Memory B cell (primary cell): ENCODE results near the gene METRNL.

Source experiments
- ATAC-seq: fragments of 150-1000 bp; cut with Tn5 transposase; 2 replicates; pipeline ENCODE4 v1.10.0; 2021; ENCODE audit warnings: low read depth, mild to moderate bottlenecking, moderate library complexity
- DNase-seq, 2 donors: peaks; one replicate each; pipeline ENCODE4 v3.0.0; 2022; ENCODE audit warnings: low spot score in 2 of 2
- H3K27ac Mint-ChIP-seq: one replicate; pipeline ENCODE4 v1.8.0; 2022; ENCODE audit warnings: mild to moderate bottlenecking, moderate library complexity, mixed read lengths
- H3K27me3 Mint-ChIP-seq: one replicate; pipeline ENCODE4 v1.8.0; 2022; ENCODE audit warnings: mixed read lengths
- H3K36me3 Mint-ChIP-seq: one replicate; pipeline ENCODE4 v1.8.0; 2022; ENCODE audit warnings: mild to moderate bottlenecking, mixed read lengths
- H3K4me1 Mint-ChIP-seq: one replicate; pipeline ENCODE4 v1.8.0; 2022; ENCODE audit warnings: mixed read lengths
- H3K4me3 Mint-ChIP-seq: one replicate; pipeline ENCODE4 v1.8.0; 2022; ENCODE audit warnings: mild to moderate bottlenecking, moderate library complexity, mixed read lengths
- H3K9me3 Mint-ChIP-seq: one replicate; pipeline ENCODE4 v1.8.0; 2022; ENCODE audit warnings: mixed read lengths

METRNL gene

DNA sequence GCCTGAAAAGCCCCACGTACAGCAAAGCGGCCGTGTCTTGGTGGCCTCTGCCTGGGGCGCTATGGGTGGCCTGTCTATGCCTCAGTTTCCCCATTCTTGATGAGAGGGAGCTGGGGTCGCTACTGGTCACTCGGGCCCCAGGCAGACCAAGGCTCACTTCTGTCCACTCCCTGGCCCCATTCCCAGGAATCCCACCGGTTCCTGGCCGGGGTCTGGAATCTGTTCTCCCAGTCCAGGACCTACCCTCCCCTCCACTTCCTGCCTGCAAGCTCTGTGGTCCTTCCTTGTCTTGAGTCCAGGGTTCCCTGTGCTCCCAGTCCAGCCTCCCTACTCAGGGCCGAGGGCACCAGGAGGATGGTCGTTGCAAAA is 24.5 kb downstream of the METRNL start:
- Mint-ChIP-seq H3K27ac (no peak overlapping the region), H3K27me3 (peaks cover 13% of the 10 kb centered on the region), H3K4me1 (peaks cover 15% of the 10 kb centered on the region), H3K4me3 (peak overlapping the region; percentile 58), H3K9me3 (no peaks in the 10 kb centered on the region), H3K36me3 (no peaks in the 10 kb centered on the region)
- ATAC-seq (no peak), DNase-seq (no peak)

DNA sequence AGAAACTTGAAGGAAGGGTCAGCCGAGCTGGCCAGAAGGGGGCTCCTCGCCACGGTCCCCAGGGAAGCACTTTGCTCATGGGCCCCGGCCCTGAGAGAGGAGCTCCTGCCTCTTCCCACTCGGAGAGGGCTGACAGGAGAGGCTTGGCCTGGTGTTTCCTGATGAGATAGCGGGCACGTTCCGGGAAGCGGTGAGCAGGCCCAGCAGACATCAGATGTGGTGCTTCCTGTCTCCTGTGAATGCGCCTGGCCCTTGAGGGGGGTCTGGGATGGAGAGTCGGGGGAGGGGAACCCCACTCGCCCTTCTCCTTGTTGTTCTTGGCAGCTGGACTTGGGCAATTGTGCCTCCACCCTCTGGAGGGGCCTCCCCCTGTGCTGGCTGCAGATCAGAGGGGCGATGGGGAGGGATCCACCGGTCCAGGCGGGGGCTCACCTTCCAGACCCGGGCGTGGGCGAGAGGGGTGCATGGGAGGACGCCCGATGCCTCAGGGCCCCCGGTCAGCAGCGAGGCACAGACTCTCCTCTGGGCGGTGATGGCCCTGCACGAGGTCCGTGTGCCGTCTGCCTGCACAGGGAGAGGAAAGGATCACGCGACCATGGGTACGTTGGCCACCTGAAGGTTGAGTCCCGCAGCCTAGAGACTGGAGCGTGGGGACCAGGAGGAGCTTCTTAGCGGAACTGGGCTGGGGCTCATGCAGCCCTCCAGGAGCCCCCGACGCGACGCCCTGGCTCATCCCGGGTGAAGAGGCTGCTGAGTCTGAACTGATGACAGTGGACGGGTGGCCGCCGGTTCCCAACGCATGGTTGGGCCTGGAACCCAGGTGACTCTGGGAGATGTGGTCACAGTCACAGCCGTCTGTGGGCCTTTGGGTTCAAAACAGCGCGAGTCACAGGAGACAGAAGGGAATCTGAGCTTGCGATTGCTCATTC is 25.4 kb downstream of the METRNL start:
- Mint-ChIP-seq H3K27me3 (peaks cover 16% of the 10 kb centered on the region), H3K36me3 (no peaks in the 10 kb centered on the region), H3K4me3 (no peak overlapping the region), H3K27ac (no peak overlapping the region), H3K9me3 (no peaks in the 10 kb centered on the region), H3K4me1 (peaks cover 12% of the 10 kb centered on the region)
- DNase-seq = no peak
- ATAC-seq = no peak

DNA sequence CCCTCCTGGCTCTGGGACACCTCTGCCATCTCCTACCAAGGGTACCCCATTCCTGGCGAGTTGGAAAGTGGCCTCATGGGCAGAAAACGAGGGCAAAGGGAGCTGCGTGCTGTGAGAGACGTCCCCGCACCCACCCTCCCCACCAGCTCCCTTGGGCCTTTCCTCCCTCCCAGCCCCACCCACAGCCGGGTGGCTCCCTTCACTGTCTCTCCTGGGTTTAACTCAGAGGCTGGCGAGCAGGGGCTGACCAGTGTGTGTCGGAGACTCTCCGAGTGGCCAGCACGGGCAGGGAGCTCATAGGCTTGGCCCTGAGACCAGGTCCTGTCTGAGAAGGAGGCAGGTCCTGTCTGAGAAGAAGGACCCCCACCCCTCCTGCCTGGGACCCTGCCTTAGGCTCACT is 26.1 kb downstream of the METRNL start:
- Mint-ChIP-seq H3K4me3 (no peak overlapping the region), H3K27me3 (peaks cover 19% of the 10 kb centered on the region), H3K9me3 (no peaks in the 10 kb centered on the region), H3K4me1 (peaks cover 11% of the 10 kb centered on the region), H3K36me3 (no peaks in the 10 kb centered on the region), H3K27ac (no peak overlapping the region)
- ATAC-seq = no peak
- no peak for DNase-seq

DNA sequence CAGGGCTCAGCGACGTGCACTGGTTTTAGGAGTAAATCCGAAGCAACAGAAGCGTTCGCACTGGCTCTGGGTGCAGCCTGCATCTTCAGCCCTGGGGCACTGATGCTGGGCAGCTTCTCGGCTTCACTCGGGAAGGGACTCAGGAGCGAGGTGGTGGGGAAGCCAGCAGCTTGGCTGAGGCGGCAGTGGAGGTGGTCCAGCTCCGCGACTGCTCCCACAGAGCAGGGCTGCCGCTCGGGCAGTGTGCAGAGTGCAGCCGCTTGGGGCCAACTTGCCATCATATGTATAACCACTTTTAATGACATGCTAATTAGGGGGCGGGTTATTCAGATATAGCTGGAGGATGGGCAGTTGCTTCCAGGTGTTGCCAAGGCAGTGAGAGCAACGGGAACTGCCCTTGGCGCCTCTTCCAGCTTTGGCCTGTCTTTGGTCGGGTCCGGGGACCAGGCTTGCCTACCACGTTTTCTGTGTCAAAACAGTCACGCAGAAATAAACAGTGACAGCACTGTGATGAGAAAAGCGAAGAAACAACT is 26.7 kb downstream of the METRNL start:
- peaks cover 19% of the 10 kb centered on the region for H3K27me3 Mint-ChIP-seq
- DNase-seq (no peak), ATAC-seq (no peak)
- H3K27ac Mint-ChIP-seq = no peak overlapping the region
- no peaks in the 10 kb centered on the region for H3K9me3 Mint-ChIP-seq
- peaks cover 7% of the 10 kb centered on the region for H3K4me1 Mint-ChIP-seq
- H3K4me3 Mint-ChIP-seq = no peak overlapping the region
- no peaks in the 10 kb centered on the region for H3K36me3 Mint-ChIP-seq

DNA sequence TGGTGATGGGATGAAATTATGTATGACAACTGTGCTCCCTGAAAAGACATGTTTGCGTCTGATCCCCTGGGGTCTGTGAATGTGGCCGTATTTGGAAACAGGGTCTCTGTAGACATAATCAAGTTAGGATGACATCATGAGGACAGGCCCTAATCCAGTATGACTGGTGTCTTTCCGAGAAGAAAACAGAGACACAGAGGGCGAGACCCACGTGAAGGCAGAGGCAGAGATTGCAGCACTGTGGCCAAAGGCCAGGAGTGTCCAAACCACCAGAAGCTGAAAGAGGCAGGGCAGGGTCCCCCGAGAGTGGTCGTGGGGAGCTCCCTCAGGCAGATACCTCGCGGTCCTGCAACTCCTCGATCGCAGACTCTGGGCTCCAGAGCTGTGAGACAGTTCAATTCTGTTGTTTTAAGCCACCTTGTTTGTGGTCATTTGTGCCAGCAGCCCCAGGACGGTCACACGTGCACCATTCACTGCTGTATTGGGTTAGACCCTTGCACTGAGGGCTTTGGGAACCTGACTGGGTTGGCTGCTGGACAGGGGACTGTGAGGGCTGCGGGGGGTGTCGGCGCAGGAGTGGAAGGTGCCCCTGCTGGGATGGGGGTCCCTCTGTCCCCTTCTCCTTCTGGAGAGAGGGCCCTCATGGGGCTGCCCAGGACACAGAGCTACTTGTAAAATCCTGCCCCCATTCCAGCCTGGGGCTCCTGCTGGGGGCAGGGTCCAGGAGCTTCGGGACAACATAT is 27.7 kb downstream of the METRNL start:
- peaks cover 4% of the 10 kb centered on the region for H3K4me1 Mint-ChIP-seq
- H3K27me3 Mint-ChIP-seq = peaks cover 17% of the 10 kb centered on the region
- no peak overlapping the region for H3K4me3 Mint-ChIP-seq
- no peaks in the 10 kb centered on the region for H3K9me3 Mint-ChIP-seq
- DNase-seq = no peak
- no peaks in the 10 kb centered on the region for H3K36me3 Mint-ChIP-seq
- no peak for ATAC-seq
- no peak overlapping the region for H3K27ac Mint-ChIP-seq

DNA sequence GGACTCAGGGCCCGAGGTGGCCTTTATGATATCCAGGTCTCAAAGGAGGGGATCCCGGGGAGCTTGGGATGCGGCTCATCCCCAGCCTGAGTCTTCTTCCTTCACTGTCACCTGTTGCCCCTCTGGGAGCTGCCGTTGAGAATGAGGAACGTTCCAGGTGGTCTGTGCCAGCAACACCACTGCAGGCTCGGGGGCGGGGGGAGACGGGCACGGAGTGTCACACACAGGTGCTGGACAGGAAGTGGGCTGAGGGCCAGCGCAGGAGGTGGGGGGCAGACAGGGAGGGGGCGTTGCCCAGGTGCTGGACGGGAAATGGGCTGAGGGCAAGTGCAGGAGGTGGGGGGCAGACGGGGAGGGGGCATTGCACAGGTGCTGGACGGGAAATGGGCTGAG is 28.2 kb downstream of the METRNL start:
- no peak for DNase-seq
- H3K27ac Mint-ChIP-seq = no peak overlapping the region
- H3K9me3 Mint-ChIP-seq = no peaks in the 10 kb centered on the region
- no peak overlapping the region for H3K4me3 Mint-ChIP-seq
- H3K4me1 Mint-ChIP-seq = peaks cover 4% of the 10 kb centered on the region
- no peak for ATAC-seq
- H3K27me3 Mint-ChIP-seq = peaks cover 17% of the 10 kb centered on the region
- no peaks in the 10 kb centered on the region for H3K36me3 Mint-ChIP-seq

DNA sequence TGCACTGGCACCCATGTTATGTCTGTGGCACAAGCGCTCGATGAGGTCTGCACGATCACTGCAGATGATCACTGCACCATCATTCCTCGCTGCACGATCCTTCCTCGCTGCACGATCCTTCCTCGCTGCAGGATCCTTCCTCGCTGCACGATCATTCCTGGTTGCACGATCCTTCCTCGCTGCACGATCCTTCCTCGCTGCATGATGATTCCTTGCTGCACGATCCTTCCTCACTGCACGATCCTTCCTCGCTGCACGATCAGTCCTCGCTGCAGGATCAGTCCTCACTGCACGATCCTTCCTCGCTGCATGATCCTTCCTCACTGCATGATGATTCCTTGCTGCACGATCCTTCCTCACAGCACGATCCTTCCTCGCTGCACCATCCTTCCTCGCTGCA is 29.3 kb downstream of the METRNL start:
- Mint-ChIP-seq H3K4me1 (peaks cover 4% of the 10 kb centered on the region), H3K4me3 (no peak overlapping the region), H3K27me3 (peaks cover 18% of the 10 kb centered on the region), H3K9me3 (no peaks in the 10 kb centered on the region), H3K27ac (no peak overlapping the region), H3K36me3 (no peaks in the 10 kb centered on the region)
- ATAC-seq (no peak), DNase-seq (no peak)

DNA sequence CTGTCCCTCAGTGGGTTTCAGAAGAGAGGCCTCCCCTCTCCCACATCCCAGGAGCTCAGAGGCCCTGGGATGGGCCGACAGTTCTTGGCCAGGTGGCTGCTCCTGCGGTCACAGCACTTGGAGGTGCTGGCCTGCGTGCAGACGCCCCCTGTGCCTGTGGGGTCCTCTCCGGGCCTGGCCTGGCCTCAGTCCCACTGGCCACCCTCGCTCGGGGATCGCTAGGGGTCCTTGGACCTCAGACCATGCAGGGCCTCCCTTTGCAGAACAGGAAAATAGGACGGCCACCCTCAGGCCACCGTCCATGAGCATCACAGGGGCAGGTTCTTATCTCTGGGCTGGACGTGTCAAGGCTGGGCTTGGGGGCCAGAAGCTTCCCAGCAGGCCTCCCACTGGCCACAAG is 30.0 kb downstream of the METRNL start:
- DNase-seq (no peak), ATAC-seq (no peak)
- peaks cover 17% of the 10 kb centered on the region for H3K27me3 Mint-ChIP-seq
- no peaks in the 10 kb centered on the region for H3K36me3 Mint-ChIP-seq
- no peaks in the 10 kb centered on the region for H3K4me1 Mint-ChIP-seq
- H3K4me3 Mint-ChIP-seq = no peak overlapping the region
- H3K27ac Mint-ChIP-seq = no peak overlapping the region
- no peaks in the 10 kb centered on the region for H3K9me3 Mint-ChIP-seq

DNA sequence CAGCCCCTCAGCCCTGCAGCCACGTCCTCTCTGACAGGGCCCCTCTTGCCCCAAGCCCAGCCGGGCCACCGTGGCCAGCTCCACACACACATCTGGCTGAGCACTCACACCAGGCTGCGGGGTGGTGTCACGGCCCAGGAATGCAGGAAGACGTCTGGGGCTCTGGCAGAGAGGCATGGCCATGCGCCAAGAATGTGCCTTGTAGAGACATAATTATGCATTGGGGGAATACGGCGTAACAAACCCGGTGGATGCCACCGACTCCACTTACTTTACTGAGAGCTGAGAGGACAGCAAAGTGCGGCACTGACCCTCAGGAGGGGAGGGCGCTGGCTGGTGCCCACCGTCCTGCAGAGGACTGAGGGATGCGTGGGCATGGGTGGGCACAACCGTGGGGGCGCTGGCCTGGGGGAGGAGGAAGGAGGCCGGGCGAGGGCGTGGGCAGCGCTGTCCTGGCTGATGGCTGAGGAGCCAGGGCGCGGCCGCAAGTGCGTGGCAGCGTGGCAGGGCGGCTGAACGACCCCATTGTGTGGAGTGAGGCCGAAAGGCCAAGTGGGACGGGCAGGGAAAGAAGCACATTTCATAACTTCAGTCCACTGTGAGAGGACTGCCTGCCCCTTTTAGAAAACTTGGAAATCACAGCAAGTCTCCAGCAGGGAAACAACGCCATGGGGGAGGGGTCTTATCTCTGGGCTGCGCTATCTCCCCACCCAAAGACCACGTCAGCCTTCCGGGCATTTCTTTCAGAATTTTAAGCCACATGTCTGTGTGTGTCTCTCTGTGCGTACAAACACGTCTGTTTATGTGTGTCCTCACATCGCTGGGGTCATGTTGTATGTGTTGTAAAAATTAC is 30.6 kb downstream of the METRNL start:
- Mint-ChIP-seq H3K9me3 (no peaks in the 10 kb centered on the region), H3K36me3 (no peaks in the 10 kb centered on the region), H3K27me3 (peaks cover 15% of the 10 kb centered on the region), H3K4me3 (no peak overlapping the region), H3K27ac (no peak overlapping the region), H3K4me1 (no peaks in the 10 kb centered on the region)
- ATAC-seq = no peak
- no peak for DNase-seq

DNA sequence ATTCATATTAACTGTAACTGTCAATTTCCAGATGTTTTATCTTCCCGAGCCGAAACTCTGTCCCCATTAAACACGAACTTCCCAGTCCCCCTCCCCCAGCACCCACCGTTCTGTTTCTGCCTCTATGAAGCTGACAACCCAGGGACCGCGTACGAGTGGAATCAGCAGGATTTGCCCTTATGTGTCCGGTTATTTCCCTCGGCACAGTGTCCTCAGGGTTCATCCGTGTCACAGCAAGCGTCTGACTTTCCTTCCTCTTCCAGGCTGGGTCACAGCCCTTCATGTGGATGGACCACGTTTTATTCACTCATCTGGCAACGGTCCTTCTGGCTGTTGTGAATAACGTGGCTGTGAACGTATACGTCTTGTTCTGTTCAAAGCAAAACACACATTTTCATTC is 31.3 kb downstream of the METRNL start:
- Mint-ChIP-seq H3K9me3 (no peaks in the 10 kb centered on the region), H3K27ac (no peak overlapping the region), H3K27me3 (peaks cover 20% of the 10 kb centered on the region), H3K36me3 (no peaks in the 10 kb centered on the region), H3K4me3 (no peak overlapping the region), H3K4me1 (no peaks in the 10 kb centered on the region)
- ATAC-seq = no peak
- no peak for DNase-seq

DNA sequence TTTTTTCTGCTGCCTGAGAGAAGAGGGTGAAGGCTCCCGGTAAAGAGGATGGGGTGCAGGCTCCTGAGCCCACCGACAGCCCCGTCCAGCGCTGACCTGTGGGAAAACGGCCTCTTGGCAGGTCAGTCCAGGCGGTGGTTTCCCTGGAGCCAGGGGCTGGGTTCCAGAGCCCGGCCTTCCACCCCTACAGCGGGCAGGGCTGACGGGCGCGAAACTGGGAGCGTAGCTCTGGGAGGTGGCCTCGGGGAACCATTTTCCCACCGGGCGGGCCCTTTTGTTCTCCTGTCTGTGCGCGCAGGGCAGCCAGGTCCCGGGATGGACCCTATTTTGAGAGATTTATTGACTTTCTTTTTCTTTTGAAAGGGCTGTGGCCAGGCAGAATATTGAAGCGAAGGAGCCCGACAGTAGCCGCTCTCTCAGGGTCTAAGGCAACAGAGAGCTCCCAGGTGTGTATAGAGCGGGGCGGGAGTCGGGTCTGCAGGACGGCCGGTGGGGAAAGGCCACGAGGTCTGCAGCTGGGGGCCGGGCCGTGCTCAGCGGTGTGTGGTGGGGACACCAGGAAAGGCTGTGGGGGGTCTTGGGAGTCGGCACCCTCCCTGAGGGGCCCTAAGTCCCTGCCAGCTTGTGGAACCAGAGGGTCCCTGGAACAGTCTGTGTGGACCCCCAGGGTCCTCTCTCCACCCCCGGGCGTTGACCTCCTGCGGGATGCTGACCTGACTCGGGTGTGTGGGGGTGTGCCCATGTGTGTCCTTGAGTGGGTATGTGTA is 32.3 kb downstream of the METRNL start:
- Mint-ChIP-seq H3K27ac (no peak overlapping the region), H3K4me3 (no peak overlapping the region), H3K36me3 (no peaks in the 10 kb centered on the region)

DNA sequence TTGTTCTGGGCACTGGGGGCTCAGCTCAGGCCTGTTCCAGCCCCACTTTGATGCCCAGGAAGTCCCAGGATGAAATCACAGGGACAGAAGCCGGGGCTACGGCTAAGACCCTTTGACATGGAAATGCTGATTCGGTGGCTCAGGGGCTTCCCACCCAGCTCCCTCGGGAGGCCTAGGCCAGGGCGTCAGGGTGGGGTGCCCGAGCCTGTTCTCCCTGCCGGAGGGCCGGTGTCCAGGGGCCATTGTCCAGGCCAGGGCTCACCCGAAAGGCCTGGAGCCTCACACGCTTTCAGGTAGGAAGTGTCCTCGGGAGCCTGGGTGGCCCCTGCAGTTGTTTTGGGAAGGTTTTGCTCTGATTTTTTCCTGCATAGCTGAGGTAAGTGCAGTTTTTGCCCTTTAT is 34.0 kb downstream of the METRNL start:
- no peaks in the 10 kb centered on the region for H3K36me3 Mint-ChIP-seq
- H3K4me3 Mint-ChIP-seq = no peak overlapping the region
- H3K27me3 Mint-ChIP-seq = peaks cover 18% of the 10 kb centered on the region
- H3K27ac Mint-ChIP-seq = no peak overlapping the region
- peaks cover 2% of the 10 kb centered on the region for H3K4me1 Mint-ChIP-seq
- H3K9me3 Mint-ChIP-seq = no peaks in the 10 kb centered on the region
- ATAC-seq (no peak), DNase-seq (no peak)

More for the DNA sequence above, 32.3 kb downstream of the METRNL start:
- H3K27me3 Mint-ChIP-seq = peaks cover 20% of the 10 kb centered on the region
- DNase-seq = no peak
- no peaks in the 10 kb centered on the region for H3K4me1 Mint-ChIP-seq
- no peaks in the 10 kb centered on the region for H3K9me3 Mint-ChIP-seq
- no peak for ATAC-seq

DNA sequence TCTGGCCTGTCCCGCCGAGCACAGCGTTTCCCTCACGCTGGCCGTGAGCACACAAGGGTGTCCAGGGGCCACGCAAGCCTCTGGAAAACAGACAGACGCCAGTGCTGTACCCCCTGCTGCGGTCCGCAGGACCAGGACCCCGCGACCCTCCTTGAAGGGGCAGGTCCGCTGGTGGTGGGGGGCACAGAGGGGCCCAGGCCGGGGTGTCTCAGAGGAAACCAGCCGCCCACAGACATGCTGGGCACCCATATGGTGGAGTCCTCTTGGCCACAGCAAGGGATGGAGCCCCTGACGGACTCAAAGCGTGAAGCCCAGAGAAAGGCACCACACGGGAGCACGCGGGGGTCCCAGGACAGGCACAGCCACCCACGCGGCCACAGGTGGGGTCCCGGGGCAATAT is 34.4 kb downstream of the METRNL start:
- Mint-ChIP-seq H3K36me3 (no peaks in the 10 kb centered on the region), H3K27me3 (peaks cover 17% of the 10 kb centered on the region), H3K9me3 (no peaks in the 10 kb centered on the region), H3K4me3 (no peak overlapping the region), H3K4me1 (peaks cover 4% of the 10 kb centered on the region), H3K27ac (no peak overlapping the region)
- no peak for DNase-seq
- ATAC-seq = no peak
